SHP77 (cell line): ENCODE measurements around the gene SLC44A2.

Experiments
- DNase-seq, 2 experiments: peaks; one replicate each; lab custom pipeline; 2025; lab: John Stamatoyannopoulos, UW

SLC44A2 gene

GRCh38 chr19:10682397-10683063 is 57.2 kb downstream of the SLC44A2 start:
- no peak for DNase-seq

- DNase-seq: no peak
Measured at GRCh38 chr19:10683064-10683426, 57.7 kb downstream of the SLC44A2 start.

GRCh38 chr19:10683582-10683981 is 58.2 kb downstream of the SLC44A2 start:
- no peak for DNase-seq

GRCh38 chr19:10685210-10685609 is 59.9 kb downstream of the SLC44A2 start:
- DNase-seq: no peak

- DNase-seq: no peak
Measured at GRCh38 chr19:10686193-10686592, 60.8 kb downstream of the SLC44A2 start.

- DNase-seq: no peak
Measured at GRCh38 chr19:10686661-10687517, 61.5 kb downstream of the SLC44A2 start.

GRCh38 chr19:10687518-10688288 is 62.4 kb downstream of the SLC44A2 start:
- no peak for DNase-seq

GRCh38 chr19:10688545-10689280 is 63.4 kb downstream of the SLC44A2 start:
- DNase-seq: no peak

GRCh38 chr19:10690341-10690781 is 65.0 kb downstream of the SLC44A2 start:
- no peak for DNase-seq

- no peak for DNase-seq
Measured at GRCh38 chr19:10691178-10691881, 66.0 kb downstream of the SLC44A2 start.

- no peak for DNase-seq
Measured at GRCh38 chr19:10691883-10692282, 66.5 kb downstream of the SLC44A2 start.

GRCh38 chr19:10692673-10693264 is 67.4 kb downstream of the SLC44A2 start:
- no peak for DNase-seq
